HepG2 (cell line): ENCODE data around the gene ETV6. TPM values are rescaled to one million over a fixed set of nuclear protein-coding genes. Genes with fewer than 3 reads are reported as not detected.

Experiments
- ATAC-seq: fragments of 200-7000 bp; cut with Tn5 transposase; 3 replicates; pipeline ENCODE4 v1.9.1; 2020; ENCODE audit warnings: mild to moderate bottlenecking, moderate library complexity
- BruUV-seq: library from RNA; stranded (reverse); fragments of 400-500 nt; replicated peaks from 2 replicates; lab custom pipeline; 2021; lab: Mats Ljungman, UMichigan
- CTCF ChIA-PET: fragments of 300-600 bp; formaldehyde crosslinking; extraction: SDS; loops from one replicate; lab custom pipeline; 2021; ENCODE audit warnings: low total read pairs, inconsistent platforms, low intra/inter-chr PET ratio; lab: Yijun Ruan, JAX
- POLR2A ChIA-PET: fragments of 350-600 bp; sonication (Branson Sonifier 250); formaldehyde crosslinking; loops from one replicate; lab custom pipeline; 2020; ENCODE audit warnings: antibody characterized with exemption, inconsistent platforms; lab: Yijun Ruan, JAX
- DNase-seq: peaks from one replicate; pipeline ENCODE4 v3.0.0-alpha.2; 2015; ENCODE audit warnings: low spot score
- FAIRE-seq: peaks from 3 replicates; lab custom pipeline; 2011; peaks lifted over from hg19 to GRCh38; lab: Jason Lieb, UNC
- H2AFZ ChIP-seq: one replicate; pipeline ENCODE4 v1.6.1; 2011; ENCODE audit warnings: low read length, inconsistent platforms
- H3K27ac ChIP-seq: fragments of 300-600 bp; 3 replicates; pipeline ENCODE4 v1.8.0; 2011; ENCODE audit warnings: mixed run types, mild to moderate bottlenecking, mixed read lengths, low read length, inconsistent platforms; ENCODE audit not compliant: insufficient read depth; ENCODE audit errors: extremely low read length
- H3K27me3 ChIP-seq, 2 experiments: fragments of 200-600 bp in 1 of 2; 2 replicates in 1 of 2; 3 replicates in 1 of 2; pipeline versions ENCODE4 v1.6.0 to v1.8.0; 2011; ENCODE audit warnings: low read length in 2 of 2, mild to moderate bottlenecking in 2 of 2, moderate library complexity in 2 of 2, inconsistent platforms in 1 of 2; ENCODE audit not compliant: insufficient read depth in 2 of 2, control insufficient read depth in 1 of 2
- H3K36me3 ChIP-seq, 2 experiments: fragments of 200-600 bp in 1 of 2; replicated peaks in 1 of 2; 2 replicates in 1 of 2; 3 replicates in 1 of 2; pipeline versions ENCODE4 v1.5.1 to v1.8.0; 2011; ENCODE audit warnings: low read length in 2 of 2, inconsistent platforms in 1 of 2; ENCODE audit not compliant: insufficient read depth in 2 of 2, control insufficient read depth in 1 of 2
- H3K4me1 ChIP-seq: 2 replicates; pipeline ENCODE4 v1.5.1; 2012; ENCODE audit warnings: low read length, inconsistent platforms; ENCODE audit not compliant: insufficient read depth
- H3K4me2 ChIP-seq: 2 replicates; pipeline ENCODE4 v1.6.0; 2011; ENCODE audit warnings: low read depth, low read length, inconsistent platforms
- H3K4me3 ChIP-seq, 3 experiments: fragments of 200-600 bp in 1 of 3; sonication (generic), shearing (Covaris generic) in 1 of 3; replicated peaks in 1 of 3; 2 replicates each; pipeline ENCODE4 v1.5.1; 2011 to 2016; ENCODE audit warnings: low read length in 3 of 3, inconsistent platforms in 2 of 3, low read depth in 2 of 3, mild to moderate bottlenecking in 2 of 3, control low read depth in 1 of 3, mixed read lengths in 1 of 3; ENCODE audit not compliant: insufficient read depth in 1 of 3
- H3K79me2 ChIP-seq: one replicate; pipeline ENCODE4 v1.6.1; 2011; ENCODE audit warnings: low read length, inconsistent platforms; ENCODE audit not compliant: insufficient read depth
- H3K9ac ChIP-seq: 2 replicates; pipeline ENCODE4 v1.6.0; 2011; ENCODE audit warnings: mild to moderate bottlenecking, low read depth, low read length, inconsistent platforms; ENCODE audit not compliant: insufficient read depth
- H3K9me3 ChIP-seq: 2 replicates; pipeline ENCODE4 v1.5.1; 2012; ENCODE audit warnings: mild to moderate bottlenecking, low read length
- H4K20me1 ChIP-seq: 2 replicates; pipeline ENCODE4 v1.6.0; 2011; ENCODE audit warnings: inconsistent platforms, mild to moderate bottlenecking, low read length, moderate library complexity; ENCODE audit not compliant: insufficient read depth
- AKAP8 ChIP-seq: sonication (generic); formaldehyde crosslinking; IDR thresholded peaks from 2 replicates; pipeline ENCODE4 v1.5.1; 2020; ENCODE audit warnings: mild to moderate bottlenecking, missing genetic modification reagents
- DNMT1 ChIP-seq: sonication (generic); formaldehyde crosslinking; IDR thresholded peaks from 2 replicates; pipeline ENCODE4 v1.5.1; 2020; ENCODE audit warnings: mild to moderate bottlenecking, missing genetic modification reagents
- ERF ChIP-seq: IDR thresholded peaks from 2 replicates; pipeline ENCODE4 v1.6.1; 2018; ENCODE audit warnings: missing biosample characterization, missing genetic modification reagents
- MAX ChIP-seq: IDR thresholded peaks from 2 replicates; pipeline ENCODE4 v1.6.1; 2012; ENCODE audit warnings: inconsistent platforms
- NFYC ChIP-seq: IDR thresholded peaks from 2 replicates; pipeline ENCODE4 v1.6.1; 2016; ENCODE audit warnings: missing genetic modification reagents, missing compliant biosample characterization
- NR2C2 ChIP-seq: sonication (generic); formaldehyde crosslinking; IDR thresholded peaks from 2 replicates; pipeline ENCODE4 v1.4.0; 2020; ENCODE audit warnings: missing genetic modification reagents, mild to moderate bottlenecking, moderate library complexity, borderline replicate concordance
- NR3C1 ChIP-seq: sonication (generic); formaldehyde crosslinking; IDR thresholded peaks from 2 replicates; pipeline ENCODE4 v1.4.0; 2020; ENCODE audit warnings: missing genetic modification reagents
- ZBTB7A ChIP-seq: sonication (generic); formaldehyde crosslinking; IDR thresholded peaks from 2 replicates; pipeline ENCODE4 v1.8.0; 2022; ENCODE audit warnings: mild to moderate bottlenecking, missing genetic modification reagents
- ZNF17 ChIP-seq: sonication (generic); formaldehyde crosslinking; IDR thresholded peaks from 2 replicates; pipeline ENCODE4 v1.5.0; 2020; ENCODE audit warnings: mild to moderate bottlenecking, missing genetic modification reagents
- ZNF232 ChIP-seq: sonication (generic); formaldehyde crosslinking; IDR thresholded peaks from 2 replicates; pipeline ENCODE4 v1.4.0; 2020; ENCODE audit warnings: missing genetic modification reagents, borderline replicate concordance
- ZNF556 ChIP-seq: sonication (generic); formaldehyde crosslinking; IDR thresholded peaks from 2 replicates; pipeline ENCODE4 v1.4.0; 2020; ENCODE audit warnings: mild to moderate bottlenecking, missing genetic modification reagents, borderline replicate concordance
- WGBS: methylation state at CpG from one replicate; pipeline ENCODE4 v1.1.6; 2017; ENCODE audit warnings: low lambda C conversion rate; 5-methylcytosine and 5-hydroxymethylcytosine counted together
- in situ Hi-C: cut with HindIII; loops from 2 replicates; pipeline ENCODE4 v1.10.0; 2017; ENCODE audit warnings: low pct_unique_long_range_greater_than_20kb; ENCODE audit not compliant: extremely low pct_ligation_motif_present
- intact Hi-C: fragments of 100-400 bp; cut with micrococcal nuclease; formaldehyde crosslinking; loops from one replicate; pipeline ENCODE4 v1.10.0; 2022; ENCODE audit not compliant: unreplicated experiment
- polyA plus RNA-seq, 8 experiments: library from polyadenylated mRNA; depleted of rRNA in 3 of 8; stranded (reverse) in 7 of 8; unstranded in 1 of 8; fragments of >200 nt; fragmentation: Illumina TruSeq in 4 of 8; extraction: Trizol in 4 of 8; gene quantifications; 2 replicates each; pipeline versions ENCODE4 v1.2.1 to v1.2.3, GENCODE V29; 2011 to 2016; ENCODE audit warnings: low read depth in 4 of 8, missing spikeins in 1 of 8, mixed read lengths in 1 of 8; ENCODE audit not compliant: insufficient read depth in 1 of 8
- total RNA-seq, 5 experiments: library from RNA; depleted of rRNA; stranded (reverse); fragments of >200 nt; fragmentation: Illumina TruSeq; extraction: Trizol; gene quantifications; 2 replicates each; pipeline ENCODE4 v1.2.3, GENCODE V29; 2016; ENCODE audit warnings: low read depth in 1 of 5
- TF ChIP-seq, protein P1 (sequence below): sonication (generic); formaldehyde crosslinking; IDR thresholded peaks from 2 replicates; pipeline ENCODE4 v1.8.0; 2022; ENCODE audit warnings: low read depth, missing genetic modification reagents
- TF ChIP-seq, protein P2 (sequence below): sonication (generic); formaldehyde crosslinking; IDR thresholded peaks from 2 replicates; pipeline ENCODE4 v1.5.0; 2020; ENCODE audit warnings: mild to moderate bottlenecking, missing genetic modification reagents
- TF ChIP-seq, protein P3 (sequence below): fragments of 450-650 bp; IDR thresholded peaks from 2 replicates; pipeline ENCODE4 v1.6.1; 2017; ENCODE audit warnings: mild to moderate bottlenecking

ETV6 gene
- total and polyA plus RNA-seq, 2 of the 13 experiments (the other 11 are each of a cell fraction or from before 2014, with no cell fraction given) = 2.2 to 3.0 TPM

DNA sequence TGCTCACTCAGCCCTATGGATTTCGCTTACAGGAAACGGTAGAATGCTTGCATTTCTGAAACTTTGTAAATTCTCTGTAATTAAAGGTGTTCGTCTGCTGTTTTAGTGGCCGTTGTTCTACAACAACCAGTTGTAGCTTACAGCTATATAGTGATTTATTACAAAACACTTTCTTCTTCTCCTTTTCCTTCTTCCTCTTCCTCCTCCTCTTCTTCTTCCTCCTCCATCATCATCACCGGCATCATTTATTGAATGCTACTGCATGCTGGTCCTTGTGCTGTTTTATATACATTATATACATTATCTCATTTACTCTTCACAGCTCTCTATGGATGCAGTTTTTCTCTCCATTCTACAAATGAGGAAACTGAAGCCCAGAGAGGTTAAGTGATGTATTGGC is 6.4 kb downstream of the ETV6 start (continued):
- TF ChIP-seq AKAP8 (CRISPR knock-in tag) (no peak), MAX (no peak), DNMT1 (no peak)
- TF ChIP-seq, protein P1, sequence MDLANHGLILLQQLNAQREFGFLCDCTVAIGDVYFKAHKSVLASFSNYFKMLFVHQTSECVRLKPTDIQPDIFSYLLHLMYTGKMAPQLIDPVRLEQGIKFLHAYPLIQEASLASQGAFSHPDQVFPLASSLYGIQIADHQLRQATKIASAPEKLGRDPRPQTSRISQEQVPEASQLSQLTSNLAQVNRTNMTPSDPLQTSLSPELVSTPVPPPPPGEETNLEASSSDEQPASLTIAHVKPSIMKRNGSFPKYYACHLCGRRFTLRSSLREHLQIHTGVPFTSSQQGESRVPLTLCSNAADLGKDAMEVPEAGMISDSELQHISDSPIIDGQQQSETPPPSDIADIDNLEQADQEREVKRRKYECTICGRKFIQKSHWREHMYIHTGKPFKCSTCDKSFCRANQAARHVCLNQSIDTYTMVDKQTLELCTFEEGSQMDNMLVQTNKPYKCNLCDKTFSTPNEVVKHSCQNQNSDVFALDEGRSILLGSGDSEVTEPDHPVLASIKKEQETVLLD (CRISPR knock-in tag) = no peak
- TF ChIP-seq, all 625 proteins: peak for 0

GRCh38 chr12:11656550-11656949 is 7.1 kb downstream of the ETV6 start:
- no peaks in the 10 kb centered on the region for H3K27me3 ChIP-seq
- 93% methylated on average over 4 of the region's 4 CpGs for WGBS
- H3K79me2 ChIP-seq = peaks cover 9% of the 10 kb centered on the region
- H3K9me3 ChIP-seq = no peaks in the 10 kb centered on the region
- no peak for DNase-seq
- no peak overlapping the region for H3K4me2 ChIP-seq
- no peaks in the 10 kb centered on the region for H3K36me3 ChIP-seq
- no peak overlapping the region for H3K4me3 ChIP-seq
- H3K4me1 ChIP-seq = peaks cover 26% of the 10 kb centered on the region
- ATAC-seq = no peak
- no TSS peak for BruUV-seq
- ChIA-PET POLR2A (no interaction called here), CTCF (no interaction called here)
- H3K9ac ChIP-seq = no peak overlapping the region
- intact Hi-C loops (loop anchor here (10.0 kb wide), 1 partner anchor 48 kb away; no protein-coding TSS in a partner anchor), in situ Hi-C loops (no loop called here)
- H2AFZ ChIP-seq = no peak overlapping the region
- no peak overlapping the region for H3K27ac ChIP-seq
- no peaks in the 10 kb centered on the region for H4K20me1 ChIP-seq
- TF ChIP-seq ZNF17 (CRISPR knock-in tag) = no peak
- no peak for TF ChIP-seq NR3C1 (CRISPR knock-in tag)
- no peak for TF ChIP-seq ERF
- TF ChIP-seq NFYC (CRISPR knock-in tag) = no peak
- no peak for TF ChIP-seq ZNF232
- no peak for TF ChIP-seq ZNF556
- TF ChIP-seq ZBTB7A (CRISPR knock-in tag) = no peak
- TF ChIP-seq, protein P2, sequence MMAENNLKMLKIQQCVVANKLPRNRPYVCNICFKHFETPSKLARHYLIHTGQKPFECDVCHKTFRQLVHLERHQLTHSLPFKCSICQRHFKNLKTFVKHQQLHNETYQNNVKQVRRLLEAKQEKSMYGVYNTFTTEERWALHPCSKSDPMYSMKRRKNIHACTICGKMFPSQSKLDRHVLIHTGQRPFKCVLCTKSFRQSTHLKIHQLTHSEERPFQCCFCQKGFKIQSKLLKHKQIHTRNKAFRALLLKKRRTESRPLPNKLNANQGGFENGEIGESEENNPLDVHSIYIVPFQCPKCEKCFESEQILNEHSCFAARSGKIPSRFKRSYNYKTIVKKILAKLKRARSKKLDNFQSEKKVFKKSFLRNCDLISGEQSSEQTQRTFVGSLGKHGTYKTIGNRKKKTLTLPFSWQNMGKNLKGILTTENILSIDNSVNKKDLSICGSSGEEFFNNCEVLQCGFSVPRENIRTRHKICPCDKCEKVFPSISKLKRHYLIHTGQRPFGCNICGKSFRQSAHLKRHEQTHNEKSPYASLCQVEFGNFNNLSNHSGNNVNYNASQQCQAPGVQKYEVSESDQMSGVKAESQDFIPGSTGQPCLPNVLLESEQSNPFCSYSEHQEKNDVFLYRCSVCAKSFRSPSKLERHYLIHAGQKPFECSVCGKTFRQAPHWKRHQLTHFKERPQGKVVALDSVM (CRISPR knock-in tag) = no peak
- TF ChIP-seq NR2C2 = no peak
- TF ChIP-seq, protein P3, sequence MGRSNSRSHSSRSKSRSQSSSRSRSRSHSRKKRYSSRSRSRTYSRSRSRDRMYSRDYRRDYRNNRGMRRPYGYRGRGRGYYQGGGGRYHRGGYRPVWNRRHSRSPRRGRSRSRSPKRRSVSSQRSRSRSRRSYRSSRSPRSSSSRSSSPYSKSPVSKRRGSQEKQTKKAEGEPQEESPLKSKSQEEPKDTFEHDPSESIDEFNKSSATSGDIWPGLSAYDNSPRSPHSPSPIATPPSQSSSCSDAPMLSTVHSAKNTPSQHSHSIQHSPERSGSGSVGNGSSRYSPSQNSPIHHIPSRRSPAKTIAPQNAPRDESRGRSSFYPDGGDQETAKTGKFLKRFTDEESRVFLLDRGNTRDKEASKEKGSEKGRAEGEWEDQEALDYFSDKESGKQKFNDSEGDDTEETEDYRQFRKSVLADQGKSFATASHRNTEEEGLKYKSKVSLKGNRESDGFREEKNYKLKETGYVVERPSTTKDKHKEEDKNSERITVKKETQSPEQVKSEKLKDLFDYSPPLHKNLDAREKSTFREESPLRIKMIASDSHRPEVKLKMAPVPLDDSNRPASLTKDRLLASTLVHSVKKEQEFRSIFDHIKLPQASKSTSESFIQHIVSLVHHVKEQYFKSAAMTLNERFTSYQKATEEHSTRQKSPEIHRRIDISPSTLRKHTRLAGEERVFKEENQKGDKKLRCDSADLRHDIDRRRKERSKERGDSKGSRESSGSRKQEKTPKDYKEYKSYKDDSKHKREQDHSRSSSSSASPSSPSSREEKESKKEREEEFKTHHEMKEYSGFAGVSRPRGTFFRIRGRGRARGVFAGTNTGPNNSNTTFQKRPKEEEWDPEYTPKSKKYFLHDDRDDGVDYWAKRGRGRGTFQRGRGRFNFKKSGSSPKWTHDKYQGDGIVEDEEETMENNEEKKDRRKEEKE = no peak
- no peak for FAIRE-seq
